B cell (primary cell): ENCODE measurements around the gene FBXO34. TPM values are rescaled to one million over a fixed set of nuclear protein-coding genes. Genes with fewer than 3 reads are reported as not detected.

Experiments
- ATAC-seq: fragments of 200-7000 bp; cut with Tn5 transposase; one replicate; pipeline ENCODE4 v1.10.0; 2021; ENCODE audit warnings: low read depth, mild to moderate bottlenecking, moderate number of reproducible peaks, moderate library complexity
- CTCF ChIA-PET: fragments of 350-600 bp; sonication (Branson Sonifier 250); formaldehyde crosslinking; loops from one replicate; lab custom pipeline; 2021; ENCODE audit warnings: antibody characterized with exemption, inconsistent platforms; lab: Charles Lee
- POLR2A ChIA-PET: fragments of 350-600 bp; sonication (Branson Sonifier 250); formaldehyde crosslinking; loops from one replicate; lab custom pipeline; 2021; ENCODE audit warnings: antibody characterized with exemption; lab: Charles Lee
- DNase-seq: peaks from one replicate; pipeline ENCODE4 v3.0.0; 2013
- H2AFZ ChIP-seq: 2 replicates; pipeline ENCODE4 v1.6.1; 2012; ENCODE audit warnings: mild to moderate bottlenecking, low read depth, low read length; ENCODE audit not compliant: insufficient read depth, poor library complexity, severe bottlenecking
- H3K27ac ChIP-seq, 2 donors: 1 replicate in 1 of 2; 2 replicates in 1 of 2; pipeline ENCODE4 v1.5.1; 2012 to 2013; ENCODE audit warnings: low read length in 2 of 2, mild to moderate bottlenecking in 2 of 2, moderate library complexity in 1 of 2
- H3K27me3 ChIP-seq, 4 experiments: fragments of 200-600 bp in 1 of 4; sonication (generic) in 1 of 4; replicated peaks in 1 of 4; 1 replicate in 2 of 4; 2 replicates in 2 of 4; pipeline versions ENCODE4 v1.6.1 to v1.7.0; 2013 to 2016; ENCODE audit warnings: low read length in 3 of 4, mild to moderate bottlenecking in 2 of 4, mixed read lengths in 1 of 4, moderate library complexity in 1 of 4; ENCODE audit not compliant: insufficient read depth in 4 of 4, control insufficient read depth in 3 of 4; ENCODE audit errors: control extremely low read depth in 1 of 4
- H3K36me3 ChIP-seq, 2 experiments: replicated peaks in 1 of 2; 1 replicate in 1 of 2; 2 replicates in 1 of 2; pipeline versions ENCODE4 v1.6.1 to v1.7.1; 2013; ENCODE audit warnings: low read length in 1 of 2; ENCODE audit not compliant: insufficient read depth in 2 of 2, control insufficient read depth in 1 of 2; ENCODE audit errors: control extremely low read depth in 1 of 2, extremely low read depth in 1 of 2
- H3K4me1 ChIP-seq, 2 donors: fragments of 200-600 bp in 1 of 2; sonication (generic) in 1 of 2; 1 replicate in 1 of 2; 2 replicates in 1 of 2; pipeline versions ENCODE4 v1.5.1 to v1.6.1; 2013 to 2017; ENCODE audit warnings: low read length in 2 of 2; ENCODE audit not compliant: control insufficient read depth in 2 of 2, insufficient read depth in 2 of 2
- H3K4me2 ChIP-seq: replicated peaks from 2 replicates; pipeline ENCODE3; 2012; ENCODE audit warnings: mild to moderate bottlenecking, low read depth, low read length; ENCODE audit not compliant: poor library complexity, severe bottlenecking
- H3K4me3 ChIP-seq, 5 experiments: fragments of 200-600 bp in 1 of 5; sonication (generic) in 1 of 5; 1 replicate in 3 of 5; 2 replicates in 2 of 5; pipeline versions ENCODE4 v1.5.1 to v1.7.0; 2011 to 2016; ENCODE audit warnings: low read length in 4 of 5, mild to moderate bottlenecking in 4 of 5, low read depth in 2 of 5, control low read depth in 1 of 5, moderate library complexity in 1 of 5; ENCODE audit not compliant: insufficient read depth in 1 of 5; ENCODE audit errors: control extremely low read depth in 1 of 5, extremely low read depth in 1 of 5
- H3K79me2 ChIP-seq: fragments of 200-600 bp; sonication (generic); one replicate; pipeline ENCODE4 v1.6.0; 2016; ENCODE audit warnings: low read length; ENCODE audit not compliant: control insufficient read depth, insufficient read depth
- H3K9ac ChIP-seq: fragments of 200-600 bp; sonication (generic); 2 replicates; pipeline ENCODE4 v1.6.1; 2017; ENCODE audit warnings: mild to moderate bottlenecking, low read length, moderate library complexity
- H3K9me3 ChIP-seq, 3 donors: one replicate each; pipeline versions ENCODE4 v1.6.1 to v1.7.1; 2013; ENCODE audit warnings: low read length in 2 of 3; ENCODE audit not compliant: control insufficient read depth in 2 of 3, insufficient read depth in 1 of 3; ENCODE audit errors: control extremely low read depth in 1 of 3
- H4K20me1 ChIP-seq: 2 replicates; pipeline ENCODE4 v1.6.0; 2012; ENCODE audit warnings: mild to moderate bottlenecking, low read length; ENCODE audit not compliant: insufficient read depth, control insufficient read depth, poor library complexity, severe bottlenecking
- H3K27ac Mint-ChIP-seq: one replicate; pipeline ENCODE4 v1.8.0; 2021; ENCODE audit warnings: mixed read lengths
- H3K27me3 Mint-ChIP-seq: one replicate; pipeline ENCODE4 v1.8.0; 2021; ENCODE audit warnings: mixed read lengths
- H3K4me1 Mint-ChIP-seq: one replicate; pipeline ENCODE4 v1.8.0; 2021; ENCODE audit warnings: mixed read lengths
- H3K4me3 Mint-ChIP-seq: one replicate; pipeline ENCODE4 v1.8.0; 2021; ENCODE audit warnings: mixed read lengths
- H3K9me3 Mint-ChIP-seq: one replicate; pipeline ENCODE4 v1.8.0; 2022; ENCODE audit warnings: mixed read lengths; ENCODE audit not compliant: insufficient read depth
- EZH2 ChIP-seq: IDR thresholded peaks from 2 replicates; pipeline ENCODE4 v1.6.1; 2012; ENCODE audit warnings: borderline replicate concordance, low read depth, mild to moderate bottlenecking, moderate library complexity, low read length; ENCODE audit not compliant: insufficient read depth, poor library complexity, severe bottlenecking
- WGBS: methylation state at CpG from one replicate; pipeline ENCODE4 v1.1.5; 2013; ENCODE audit warnings: missing lambda C conversion rate; ENCODE audit not compliant: insufficient coverage; 5-methylcytosine and 5-hydroxymethylcytosine counted together
- intact Hi-C: fragments of 100-400 bp; cut with micrococcal nuclease; formaldehyde crosslinking; loops from one replicate; pipeline ENCODE4 v1.10.0; 2022
- polyA plus RNA-seq: library from polyadenylated mRNA; depleted of rRNA; stranded (reverse); fragments of >200 nt; gene quantifications from 2 replicates; pipeline ENCODE4 v1.2.3, GENCODE V29; 2012
- total RNA-seq, 2 donors: library from RNA; stranded (reverse); fragments of 120-200 nt in 1 of 2; gene quantifications; 1 replicate in 1 of 2; 2 replicates in 1 of 2; pipeline versions ENCODE4 v1.2.3 to v1.2.4, GENCODE V29; 2013 to 2022
- TF ChIP-seq, protein P1 (sequence below): fragments of 200-600 bp; IDR thresholded peaks from one replicate; pipeline ENCODE4 v1.8.0; 2022; ENCODE audit warnings: antibody characterized with exemption, mild to moderate bottlenecking

FBXO34 gene
- total and polyA plus RNA-seq, 2 donors (not counting 1 experiment from before 2014, with no cell fraction given), result 8.1 to 27.5 TPM

DNA sequence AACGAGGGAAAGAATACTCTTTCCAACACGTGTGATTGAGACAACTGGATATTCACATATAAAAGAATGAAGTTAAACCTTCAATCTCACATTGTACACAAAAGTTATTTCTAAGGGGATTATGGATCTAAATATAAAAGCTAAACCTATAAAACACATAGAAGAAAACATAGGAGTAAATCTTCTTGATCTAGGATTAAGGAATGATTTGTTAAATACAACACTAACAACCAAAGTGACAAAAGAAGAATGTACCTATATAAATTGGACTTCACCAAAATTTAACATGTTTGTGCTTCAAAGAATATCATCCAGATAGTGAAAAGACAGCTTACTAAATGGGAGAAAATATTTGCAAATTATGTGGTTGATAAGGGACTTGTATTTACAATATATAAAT, 43.0 kb upstream of the FBXO34 start:
- TF ChIP-seq, protein P1, sequence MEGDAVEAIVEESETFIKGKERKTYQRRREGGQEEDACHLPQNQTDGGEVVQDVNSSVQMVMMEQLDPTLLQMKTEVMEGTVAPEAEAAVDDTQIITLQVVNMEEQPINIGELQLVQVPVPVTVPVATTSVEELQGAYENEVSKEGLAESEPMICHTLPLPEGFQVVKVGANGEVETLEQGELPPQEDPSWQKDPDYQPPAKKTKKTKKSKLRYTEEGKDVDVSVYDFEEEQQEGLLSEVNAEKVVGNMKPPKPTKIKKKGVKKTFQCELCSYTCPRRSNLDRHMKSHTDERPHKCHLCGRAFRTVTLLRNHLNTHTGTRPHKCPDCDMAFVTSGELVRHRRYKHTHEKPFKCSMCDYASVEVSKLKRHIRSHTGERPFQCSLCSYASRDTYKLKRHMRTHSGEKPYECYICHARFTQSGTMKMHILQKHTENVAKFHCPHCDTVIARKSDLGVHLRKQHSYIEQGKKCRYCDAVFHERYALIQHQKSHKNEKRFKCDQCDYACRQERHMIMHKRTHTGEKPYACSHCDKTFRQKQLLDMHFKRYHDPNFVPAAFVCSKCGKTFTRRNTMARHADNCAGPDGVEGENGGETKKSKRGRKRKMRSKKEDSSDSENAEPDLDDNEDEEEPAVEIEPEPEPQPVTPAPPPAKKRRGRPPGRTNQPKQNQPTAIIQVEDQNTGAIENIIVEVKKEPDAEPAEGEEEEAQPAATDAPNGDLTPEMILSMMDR, result no peak
- TF ChIP-seq EZH2, result no peak
- Histone ChIP-seq H3K36me3 (no peaks in the 10 kb centered on the region), H3K27me3 (peaks cover 0 to 5% (median 0%) of the 10 kb centered on the region in 4 experiments), H3K9ac (no peak overlapping the region), H3K27ac (no peak overlapping the region), H4K20me1 (no peaks in the 10 kb centered on the region), H3K4me3 (no peak overlapping the region), H3K79me2 (no peaks in the 10 kb centered on the region), H3K4me1 (no peaks in the 10 kb centered on the region), H3K9me3 (peaks cover 3 to 14% (median 11%) of the 10 kb centered on the region in 3 donors), H2AFZ (no peak overlapping the region), H3K4me2 (no peak overlapping the region)
- ATAC-seq (no peak), DNase-seq (no peak)
- H3K27me3 Mint-ChIP-seq, result peaks cover 27% of the 10 kb centered on the region
- CTCF ChIA-PET, result interaction anchor here (1.0 to 1.1 kb wide), 2 partner anchors 17 to 43 kb away, joined by 3 read pairs; partner anchors contain the start of gene FBXO34
- POLR2A ChIA-PET, result no interaction called here
- no peak overlapping the region for H3K4me3 Mint-ChIP-seq
- no peak overlapping the region for H3K27ac Mint-ChIP-seq
- intact Hi-C loops, result no loop called here
- no CpG with 5 or more reads among the region's 2 CpGs for WGBS
- peaks cover 3% of the 10 kb centered on the region for H3K9me3 Mint-ChIP-seq
- H3K4me1 Mint-ChIP-seq, result no peaks in the 10 kb centered on the region

DNA sequence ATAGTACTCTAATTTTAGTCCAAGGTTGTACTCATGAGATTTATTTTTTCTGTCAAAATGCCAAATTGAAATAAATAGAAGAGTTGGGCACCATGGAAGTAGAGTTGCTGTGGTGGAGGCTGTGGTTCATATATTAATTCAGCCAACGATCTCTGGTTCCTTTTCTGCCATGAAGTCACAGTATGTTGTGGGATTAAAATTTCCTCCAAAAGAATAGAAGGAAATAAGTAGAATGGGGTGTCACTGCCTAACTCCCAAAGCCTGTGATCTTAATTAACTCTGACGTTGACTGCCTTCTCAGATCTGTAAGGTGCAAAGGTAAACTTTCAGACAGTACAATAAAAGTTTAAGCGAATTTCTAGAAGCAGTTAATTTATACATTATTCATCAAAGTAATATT, 37.6 kb upstream of the FBXO34 start:
- Histone ChIP-seq H3K27me3 (no peaks in the 10 kb centered on the region), H3K4me3 (no peak overlapping the region), H3K36me3 (no peaks in the 10 kb centered on the region), H3K9me3 (peaks cover 0 to 4% (median 0%) of the 10 kb centered on the region in 3 donors), H4K20me1 (no peaks in the 10 kb centered on the region), H3K79me2 (no peaks in the 10 kb centered on the region), H3K27ac (no peak overlapping the region), H2AFZ (no peak overlapping the region), H3K9ac (no peak overlapping the region), H3K4me1 (no peaks in the 10 kb centered on the region), H3K4me2 (no peak overlapping the region)
- no peak for TF ChIP-seq EZH2
- TF ChIP-seq, protein P1, result no peak
- peaks cover 15% of the 10 kb centered on the region for H3K27me3 Mint-ChIP-seq
- ChIA-PET POLR2A (no interaction called here), CTCF (no interaction called here)
- DNase-seq (no peak), ATAC-seq (no peak)
- peaks cover 4% of the 10 kb centered on the region for H3K4me1 Mint-ChIP-seq
- no CpG with 5 or more reads among the region's 3 CpGs for WGBS
- no peak overlapping the region for H3K27ac Mint-ChIP-seq
- intact Hi-C loops, result no loop called here
- no peaks in the 10 kb centered on the region for H3K9me3 Mint-ChIP-seq
- H3K4me3 Mint-ChIP-seq, result no peak overlapping the region
